Astrocyte of the cerebellum (primary cell): Measurements from ENCODE around the gene ZBTB43.
"Not testable (repeated sequence)": the region's sequence is repeated elsewhere in the genome, so short reads cannot be mapped to it uniquely, and the experiment has no call there.

ENCODE experiments used
- DNase-seq: peaks from one replicate; pipeline ENCODE4 v3.0.0-alpha.2; 2011; ENCODE audit warnings: low read depth
- H3K4me3 ChIP-seq: 2 replicates; pipeline ENCODE4 v1.5.1; 2011; ENCODE audit warnings: mild to moderate bottlenecking, low read depth, low read length, moderate library complexity
- in situ Hi-C: cut with HindIII; loops from 2 replicates; pipeline ENCODE4 v1.10.0; 2017; ENCODE audit warnings: low sequenced_read_pairs
- TF ChIP-seq, protein P1 (sequence below): IDR thresholded peaks from 2 replicates; pipeline ENCODE4 v1.5.1; 2012; ENCODE audit warnings: low read length, low read depth, moderate library complexity, mild to moderate bottlenecking; ENCODE audit errors: missing control alignments

The ZBTB43 gene

DNA sequence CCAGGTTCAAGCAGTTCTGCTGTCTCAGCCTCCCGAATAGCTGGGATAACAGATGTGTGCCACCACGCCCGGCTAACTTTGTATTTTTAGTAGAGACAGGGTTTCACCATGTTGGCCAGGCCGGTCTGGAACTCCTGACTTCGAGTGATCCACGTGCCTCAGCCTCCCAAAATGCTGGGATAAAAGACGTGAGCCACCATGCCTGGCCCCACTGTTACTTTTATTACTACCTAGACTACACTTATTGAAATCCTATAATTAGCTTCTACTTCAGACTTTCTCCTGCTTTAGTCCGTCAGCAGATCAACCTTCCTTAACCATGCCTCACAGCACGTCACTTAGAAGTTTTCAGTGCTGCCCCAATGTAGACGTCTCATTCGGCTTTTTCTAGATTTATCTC, 8.2 kb downstream of the ZBTB43 start:
- in situ Hi-C loops: no loop called here
- no peak overlapping the region for H3K4me3 ChIP-seq
- TF ChIP-seq, protein P1, sequence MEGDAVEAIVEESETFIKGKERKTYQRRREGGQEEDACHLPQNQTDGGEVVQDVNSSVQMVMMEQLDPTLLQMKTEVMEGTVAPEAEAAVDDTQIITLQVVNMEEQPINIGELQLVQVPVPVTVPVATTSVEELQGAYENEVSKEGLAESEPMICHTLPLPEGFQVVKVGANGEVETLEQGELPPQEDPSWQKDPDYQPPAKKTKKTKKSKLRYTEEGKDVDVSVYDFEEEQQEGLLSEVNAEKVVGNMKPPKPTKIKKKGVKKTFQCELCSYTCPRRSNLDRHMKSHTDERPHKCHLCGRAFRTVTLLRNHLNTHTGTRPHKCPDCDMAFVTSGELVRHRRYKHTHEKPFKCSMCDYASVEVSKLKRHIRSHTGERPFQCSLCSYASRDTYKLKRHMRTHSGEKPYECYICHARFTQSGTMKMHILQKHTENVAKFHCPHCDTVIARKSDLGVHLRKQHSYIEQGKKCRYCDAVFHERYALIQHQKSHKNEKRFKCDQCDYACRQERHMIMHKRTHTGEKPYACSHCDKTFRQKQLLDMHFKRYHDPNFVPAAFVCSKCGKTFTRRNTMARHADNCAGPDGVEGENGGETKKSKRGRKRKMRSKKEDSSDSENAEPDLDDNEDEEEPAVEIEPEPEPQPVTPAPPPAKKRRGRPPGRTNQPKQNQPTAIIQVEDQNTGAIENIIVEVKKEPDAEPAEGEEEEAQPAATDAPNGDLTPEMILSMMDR: no peak
- no peak for DNase-seq

DNA sequence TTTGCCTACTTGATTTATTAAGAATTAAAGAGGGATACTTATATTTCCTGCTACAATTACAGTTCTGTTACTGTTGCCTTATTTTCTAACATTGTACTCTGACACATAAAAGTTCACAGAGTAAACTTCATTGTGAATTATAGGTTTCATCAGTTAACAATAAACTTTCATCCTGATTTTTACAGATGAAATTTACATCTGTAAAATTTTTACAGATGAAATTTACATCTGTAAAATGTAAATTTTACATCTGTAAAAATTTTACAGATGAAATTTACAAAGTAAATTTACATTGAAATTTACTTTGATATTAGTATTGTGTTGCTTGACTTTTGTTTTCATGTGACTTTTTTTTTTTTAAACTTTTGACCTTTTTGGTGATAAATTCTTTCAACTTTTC, 9.3 kb downstream of the ZBTB43 start:
- no peak for DNase-seq
- TF ChIP-seq, protein P1: no peak
- no peak overlapping the region for H3K4me3 ChIP-seq
- in situ Hi-C loops: no loop called here

DNA sequence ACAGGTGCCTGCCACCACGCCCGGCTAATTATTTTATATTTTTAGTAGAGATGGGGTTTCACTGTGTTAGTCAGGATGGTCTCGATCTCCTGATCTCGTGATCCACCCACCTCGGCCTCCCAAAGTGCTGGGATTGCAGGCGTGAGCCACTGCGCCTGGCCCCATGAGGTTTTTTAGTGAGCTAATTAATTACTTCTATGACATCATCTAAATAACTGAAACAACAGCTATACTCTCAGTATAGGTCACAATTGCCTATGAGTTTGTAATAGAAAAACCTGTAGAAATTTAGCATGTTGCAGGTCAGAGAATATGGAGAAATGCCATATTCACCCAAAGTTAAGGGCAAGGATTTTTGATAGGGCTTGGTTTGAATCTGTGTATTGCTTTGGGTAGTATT, 12.8 kb downstream of the ZBTB43 start:
- DNase-seq, in situ Hi-C loops, H3K4me3 ChIP-seq: not testable (repeated sequence)

DNA sequence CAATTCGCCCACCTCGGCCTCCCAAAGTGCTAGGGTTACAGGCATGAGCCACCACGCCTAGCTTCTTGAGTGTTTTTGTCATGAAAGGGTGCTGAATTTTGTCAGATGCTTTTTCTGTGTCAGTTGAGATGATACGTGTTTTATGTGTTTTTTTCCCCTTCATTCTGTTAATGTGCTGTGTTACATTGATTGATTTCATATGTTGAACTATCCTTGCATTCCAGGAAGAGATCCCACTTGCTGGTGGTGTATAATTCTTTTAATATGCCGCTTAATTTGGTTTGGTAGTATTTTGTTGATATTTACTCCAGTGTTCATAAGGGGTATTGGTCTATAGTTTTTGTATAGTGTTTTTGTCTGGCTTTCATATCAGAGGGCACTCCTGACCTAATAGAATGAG, 13.6 kb downstream of the ZBTB43 start:
- TF ChIP-seq, protein P1: no peak
- no peak overlapping the region for H3K4me3 ChIP-seq
- in situ Hi-C loops: no loop called here
- DNase-seq: no peak

DNA sequence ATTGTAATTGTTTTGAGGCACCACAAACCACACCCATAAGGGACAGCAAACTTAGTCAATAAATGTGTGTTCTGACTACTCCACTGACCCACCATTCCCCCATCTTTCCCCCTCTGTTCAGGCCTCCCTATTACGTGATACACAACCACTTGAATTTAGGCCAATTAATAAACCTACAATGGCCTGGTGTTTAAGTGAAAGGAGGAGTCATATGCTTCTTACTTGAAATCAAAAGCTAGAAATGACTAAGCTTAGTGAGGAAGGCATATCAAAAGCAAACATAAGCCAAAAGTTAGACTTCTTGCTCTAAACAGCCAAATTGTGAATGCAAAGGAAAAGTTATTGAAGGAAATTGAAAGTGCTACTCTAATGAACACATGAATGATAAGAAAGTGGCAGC, 14.6 kb downstream of the ZBTB43 start:
- no peak for DNase-seq
- in situ Hi-C loops: no loop called here
- TF ChIP-seq, protein P1: no peak
- H3K4me3 ChIP-seq: no peak overlapping the region

DNA sequence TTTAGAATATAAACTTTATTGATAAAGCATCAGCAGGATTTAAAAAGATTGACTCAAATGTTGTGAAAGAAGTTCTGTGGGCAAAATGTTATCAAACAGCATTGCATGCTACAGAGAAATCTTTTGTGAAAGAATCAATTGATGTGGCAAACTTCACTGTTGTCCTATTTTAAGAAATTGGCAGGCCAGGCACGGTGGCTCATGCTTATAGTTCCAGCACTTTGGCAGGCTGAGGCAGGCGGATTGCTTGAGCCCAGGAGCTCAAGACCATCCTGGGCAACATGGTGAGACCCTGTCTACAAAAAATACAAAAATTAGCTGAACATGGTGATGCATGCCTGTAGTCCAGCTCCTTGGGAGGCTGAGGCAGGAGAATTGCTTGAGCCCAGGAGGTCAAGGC, 17.4 kb downstream of the ZBTB43 start:
- in situ Hi-C loops: no loop called here

DNA sequence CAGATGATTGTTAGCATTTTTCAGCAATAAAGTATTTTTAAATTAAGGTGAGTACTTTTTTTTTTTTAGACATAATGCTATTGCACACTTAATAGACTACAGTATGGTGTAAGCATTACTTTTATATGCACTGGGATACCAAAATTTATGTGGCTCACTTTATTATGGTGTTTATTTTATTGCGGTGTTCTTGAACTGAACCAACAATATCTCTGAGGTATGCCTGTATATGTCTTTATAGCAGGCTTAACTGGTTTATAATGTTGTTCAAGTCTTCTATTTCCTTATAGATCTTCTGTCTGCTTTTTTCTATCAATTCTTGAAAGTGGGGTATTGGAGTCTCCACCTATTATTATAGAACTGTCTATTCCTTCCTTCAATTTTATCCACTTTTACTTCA, 18.0 kb downstream of the ZBTB43 start:
- in situ Hi-C loops: no loop called here
- TF ChIP-seq, protein P1: no peak
- H3K4me3 ChIP-seq: no peak overlapping the region
- DNase-seq: no peak

More for the DNA sequence above, 17.4 kb downstream of the ZBTB43 start:
- H3K4me3 ChIP-seq: no peak overlapping the region
- TF ChIP-seq, protein P1: no peak
- no peak for DNase-seq

DNA sequence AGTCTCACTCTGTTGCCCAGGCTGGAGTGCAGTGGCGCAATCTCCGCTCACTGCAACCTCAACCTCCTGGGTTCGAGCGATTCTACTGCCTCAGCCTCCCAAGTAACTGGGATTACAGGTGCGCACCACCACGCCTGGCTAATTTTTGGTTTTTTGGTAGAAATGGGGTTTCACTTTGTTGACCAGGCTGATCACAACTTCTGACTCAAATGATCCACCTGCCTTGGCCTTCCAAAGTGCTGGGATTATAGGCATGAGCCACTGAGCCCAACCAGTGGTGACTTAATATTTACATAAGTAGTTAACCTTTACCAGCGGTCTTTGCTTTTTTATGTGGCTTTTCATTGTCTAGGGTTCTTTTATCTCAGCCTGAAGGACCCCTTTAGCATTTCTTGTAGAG, 19.2 kb downstream of the ZBTB43 start:
- DNase-seq, in situ Hi-C loops, H3K4me3 ChIP-seq: not testable (repeated sequence)
